Stimulated activated CD8-positive, alpha-beta memory T cell treated with anti-CD3 and anti-CD28 coated beads, Interleukin-12 subunit alpha, Interleukin-12 subunit beta, amount 100 ng/mL, for 4 hours (primary cell): Measurements from ENCODE around the gene ARIH2.
"Not testable (repeated sequence)": the region's sequence is repeated elsewhere in the genome, so short reads cannot be mapped to it uniquely, and the experiment has no call there.

Experiments used
- DNase-seq: peaks from one replicate; pipeline ENCODE4 v3.0.0-alpha.2; 2020; ENCODE audit warnings: low read depth

Gene ARIH2

GRCh38 chr3:49004352-49005302 is 86.0 kb downstream of the ARIH2 start:
- DNase-seq = no peak

- no peak for DNase-seq
Measured at GRCh38 chr3:49005303-49005680, 86.7 kb downstream of the ARIH2 start.

- DNase-seq = no peak
Measured at GRCh38 chr3:49005998-49006397, 87.4 kb downstream of the ARIH2 start.

- DNase-seq = no peak
Measured at GRCh38 chr3:49006408-49007067, 87.9 kb downstream of the ARIH2 start.

GRCh38 chr3:49007068-49007770 is 88.6 kb downstream of the ARIH2 start, which contains the start of gene WDR6:
WDR6 (plus strand) TSS chr3:49007391; CDS start chr3:49007432, 41 bp downstream.
- DNase-seq = peak; percentile 92

- peak; percentile 80 for DNase-seq
Measured at GRCh38 chr3:49007771-49008528, 89.3 kb downstream of the ARIH2 start.

- not testable (repeated sequence) for DNase-seq
Measured at GRCh38 chr3:49008627-49009026, 90.0 kb downstream of the ARIH2 start.

- DNase-seq = no peak
Measured at GRCh38 chr3:49009396-49009795, 90.8 kb downstream of the ARIH2 start.

- no peak for DNase-seq
Measured at GRCh38 chr3:49012441-49013017, 93.9 kb downstream of the ARIH2 start.

- no peak for DNase-seq
Measured at GRCh38 chr3:49013113-49013737, 94.6 kb downstream of the ARIH2 start.

- peak; percentile 34 for DNase-seq
Measured at GRCh38 chr3:49013738-49014660, 95.4 kb downstream of the ARIH2 start.

- no peak for DNase-seq
Measured at GRCh38 chr3:49015072-49015471, 96.4 kb downstream of the ARIH2 start.

GRCh38 chr3:49015765-49016164 is 97.1 kb downstream of the ARIH2 start:
- DNase-seq = no peak

GRCh38 chr3:49016414-49017228 is 98.0 kb downstream of the ARIH2 start:
- no peak for DNase-seq

- DNase-seq = no peak
Measured at GRCh38 chr3:49017229-49017970, 98.8 kb downstream of the ARIH2 start.

GRCh38 chr3:49017971-49018706 is 99.5 kb downstream of the ARIH2 start, which contains the start of gene DALRD3:
DALRD3 (minus strand) TSS chr3:49018580; CDS start chr3:49018564, 16 bp downstream.
- DNase-seq = peak; percentile 35

- no peak for DNase-seq
Measured at GRCh38 chr3:49018707-49019006, 100.0 kb downstream of the ARIH2 start.

- no peak for DNase-seq
Measured at GRCh38 chr3:49019941-49020329, 101.3 kb downstream of the ARIH2 start.
